GM12892 (cell line): Measurements from ENCODE around the gene TMC5.

ENCODE experiments used
- POLR2A ChIP-seq: IDR thresholded peaks from 2 replicates; pipeline ENCODE4 v1.6.1; 2011; ENCODE audit warnings: low read depth, low read length, control low read depth
- POLR2AphosphoS5 ChIP-seq: IDR thresholded peaks from 2 replicates; pipeline ENCODE4 v1.6.1; 2011; ENCODE audit warnings: low read depth, low read length, control low read depth
- TAF1 ChIP-seq: IDR thresholded peaks from 2 replicates; pipeline ENCODE4 v1.6.1; 2011; ENCODE audit warnings: low read depth, mild to moderate bottlenecking, control low read depth, low read length, borderline replicate concordance

DNA sequence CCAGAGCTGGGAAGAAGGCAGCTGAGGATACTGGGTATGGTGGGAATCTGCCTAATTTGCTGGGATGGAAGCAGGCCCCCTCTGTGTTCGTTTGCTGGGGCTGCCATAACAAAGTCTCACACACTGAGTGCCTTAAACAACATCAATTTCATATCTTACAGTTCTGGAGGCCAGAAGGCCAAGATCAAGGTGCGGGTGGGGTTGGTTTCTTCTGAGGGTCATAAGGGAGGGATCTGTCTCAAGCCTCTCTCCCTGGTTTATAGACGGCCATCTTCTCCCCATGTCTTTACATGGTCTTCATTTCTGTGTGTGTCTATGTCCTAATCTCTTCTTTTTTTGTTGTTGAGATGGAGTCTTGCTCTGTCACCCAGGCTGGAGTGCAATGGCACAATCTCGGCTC, 68.4 kb downstream of the TMC5 start:
- TF ChIP-seq POLR2AphosphoS5 (no peak), TAF1 (no peak), POLR2A (no peak)
